Amniotic epithelial cell (primary cell): ENCODE measurements around the gene RIC3.

Source experiments
- DNase-seq: peaks from one replicate; pipeline ENCODE4 v3.0.0-alpha.2; 2010; ENCODE audit warnings: low read depth

Gene RIC3

DNA sequence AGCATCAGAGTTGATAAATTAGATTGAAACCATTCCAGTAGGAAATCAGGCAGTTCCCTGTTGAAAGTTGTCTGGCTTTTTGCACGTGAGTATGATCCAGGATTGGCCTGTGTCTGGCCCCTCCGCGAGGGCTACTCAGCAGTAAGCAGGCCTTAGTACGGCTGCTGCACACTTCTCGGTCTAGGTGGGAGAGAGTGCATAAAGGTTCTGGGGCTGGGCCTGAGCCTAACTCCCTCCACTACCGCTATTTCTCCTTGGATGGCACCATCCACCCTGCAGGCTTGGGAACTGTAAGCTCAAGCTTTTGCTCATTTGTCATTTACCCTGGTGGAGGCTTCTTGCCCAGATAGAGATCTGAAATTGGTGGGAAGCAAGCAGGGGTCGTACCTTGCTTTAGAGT, 65.9 kb downstream of the RIC3 start:
- no peak for DNase-seq

DNA sequence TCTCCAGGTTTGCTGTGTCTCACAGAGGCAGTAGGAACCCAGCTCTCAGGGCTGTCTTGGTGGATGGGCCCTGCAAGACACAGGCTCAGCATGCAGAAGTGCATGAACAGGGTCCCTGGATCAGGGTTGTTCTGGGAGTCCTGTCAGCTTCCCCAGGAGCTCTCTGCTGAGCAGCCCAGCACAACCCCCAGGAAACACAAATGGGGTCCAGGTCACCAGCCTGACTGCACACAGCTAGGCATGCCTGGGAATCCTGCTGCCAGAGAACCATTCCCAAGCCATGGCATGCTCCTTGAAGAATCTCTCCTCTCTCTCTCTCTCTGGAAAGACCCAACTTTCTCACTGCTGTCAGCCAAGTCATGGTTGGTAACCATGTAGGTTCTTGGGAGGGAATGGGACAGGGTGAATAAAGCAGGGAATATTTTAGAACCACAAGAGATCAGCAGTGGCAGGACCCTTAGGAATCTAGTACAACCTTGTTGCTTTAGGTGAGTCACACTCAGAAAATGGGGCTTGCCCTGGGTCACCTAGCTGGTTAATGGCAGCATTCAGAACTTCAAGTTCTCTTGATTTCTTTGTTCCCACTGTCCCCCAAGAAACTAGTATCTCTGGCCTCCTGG, 66.4 kb downstream of the RIC3 start:
- no peak for DNase-seq

DNA sequence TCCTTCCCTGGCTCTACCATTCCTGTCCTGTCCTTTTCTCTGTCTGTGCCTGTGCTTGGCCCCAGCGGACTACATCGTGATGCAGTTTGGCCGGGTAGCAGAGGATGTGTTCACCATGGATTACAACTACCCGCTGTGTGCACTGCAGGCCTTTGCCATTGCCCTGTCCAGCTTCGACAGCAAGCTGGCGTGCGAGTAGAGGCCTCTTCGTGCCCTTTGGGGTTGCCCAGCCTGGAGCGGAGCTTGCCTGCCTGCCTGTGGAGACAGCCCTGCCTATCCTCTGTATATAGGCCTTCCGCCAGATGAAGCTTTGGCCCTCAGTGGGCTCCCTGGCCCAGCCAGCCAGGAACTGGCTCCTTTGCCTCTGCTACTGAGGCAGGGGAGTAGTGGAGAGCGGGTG, 67.4 kb downstream of the RIC3 start:
- no peak for DNase-seq

DNA sequence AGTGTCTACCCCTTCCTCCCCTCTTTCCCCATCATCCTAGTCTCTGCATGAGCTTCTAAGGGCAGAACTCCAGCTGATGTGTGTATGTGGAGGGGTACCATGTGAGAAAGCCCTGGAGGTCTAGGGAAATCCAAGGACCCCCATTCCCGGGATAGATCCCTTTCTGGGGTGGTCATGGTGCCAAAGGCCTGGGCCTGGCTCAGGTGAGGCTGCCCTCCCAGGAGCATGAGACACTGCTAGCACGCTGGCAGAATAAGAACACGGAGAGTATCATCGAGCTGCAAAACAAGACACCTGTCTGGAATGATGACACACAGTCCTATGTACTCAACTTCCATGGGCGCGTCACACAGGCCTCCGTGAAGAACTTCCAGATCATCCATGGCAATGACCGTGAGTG, 68.2 kb downstream of the RIC3 start:
- no peak for DNase-seq

DNA sequence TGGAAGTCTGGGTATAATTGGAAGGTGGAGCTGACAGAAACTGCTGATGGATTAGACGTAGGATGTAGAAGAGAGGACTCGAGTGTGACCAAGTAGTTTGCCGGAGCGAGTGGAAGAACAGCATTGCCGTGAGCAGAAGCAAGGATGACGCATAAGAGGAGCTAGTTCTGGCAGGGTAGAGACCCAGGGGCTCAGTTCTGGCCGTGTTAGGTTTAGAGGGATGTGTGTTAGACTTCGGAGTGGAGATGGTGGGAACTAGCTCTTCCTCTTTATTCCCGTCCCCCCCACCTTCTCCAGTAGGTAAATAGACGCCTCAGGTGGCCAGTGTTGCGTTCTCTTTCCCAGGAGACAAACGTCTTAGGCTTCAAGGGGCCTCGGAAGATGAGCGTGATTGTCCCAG, 68.7 kb downstream of the RIC3 start:
- DNase-seq, result no peak

DNA sequence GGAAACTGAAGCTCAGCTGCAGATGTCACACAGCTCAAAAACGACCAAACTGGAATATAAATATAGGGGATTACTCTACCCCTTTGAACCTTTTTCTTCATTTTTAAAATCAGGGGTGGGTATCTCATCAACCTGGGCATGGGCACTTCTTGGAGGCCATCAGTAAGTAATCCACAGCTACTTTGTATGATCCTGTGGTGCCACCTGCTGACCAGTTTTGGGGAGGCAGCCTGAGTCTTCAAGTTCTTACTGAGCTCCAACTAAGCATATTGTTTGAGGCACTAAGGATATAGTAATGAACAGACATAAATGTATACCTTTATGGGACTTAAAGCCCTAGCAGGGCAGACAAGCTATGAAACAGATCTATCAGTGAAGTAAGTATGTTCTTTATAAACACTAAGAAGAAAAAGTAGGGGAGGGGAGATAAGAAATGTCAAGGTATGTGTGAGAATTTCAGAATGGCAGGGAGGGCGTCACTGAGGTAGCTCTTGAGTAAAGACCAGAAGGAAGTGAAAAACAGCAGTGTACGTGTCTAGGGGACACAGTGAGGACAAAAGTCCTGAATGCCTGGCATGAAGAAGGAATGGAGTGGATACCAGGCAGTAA, 69.4 kb downstream of the RIC3 start:
- peak; percentile 78 for DNase-seq

DNA sequence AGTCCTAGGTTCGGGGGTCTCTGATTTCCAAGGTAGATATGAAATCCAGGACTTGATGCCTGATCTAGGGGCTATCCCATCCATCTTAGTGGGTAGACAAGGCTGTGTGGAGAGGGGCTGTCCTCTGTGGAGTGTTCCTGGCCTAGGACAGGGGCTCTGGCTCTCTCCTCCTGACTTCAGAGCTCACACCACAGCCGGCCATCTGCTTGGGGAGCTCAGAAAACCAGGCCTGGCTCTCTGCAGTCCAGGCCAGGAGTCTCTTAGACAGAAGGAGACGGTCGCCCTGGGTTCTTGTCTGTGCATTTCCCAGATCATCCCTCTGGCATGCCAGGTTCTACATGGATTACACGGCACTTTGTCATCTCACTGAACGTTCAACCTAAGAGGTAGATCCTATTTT, 69.9 kb downstream of the RIC3 start:
- peak; percentile 25 for DNase-seq

DNA sequence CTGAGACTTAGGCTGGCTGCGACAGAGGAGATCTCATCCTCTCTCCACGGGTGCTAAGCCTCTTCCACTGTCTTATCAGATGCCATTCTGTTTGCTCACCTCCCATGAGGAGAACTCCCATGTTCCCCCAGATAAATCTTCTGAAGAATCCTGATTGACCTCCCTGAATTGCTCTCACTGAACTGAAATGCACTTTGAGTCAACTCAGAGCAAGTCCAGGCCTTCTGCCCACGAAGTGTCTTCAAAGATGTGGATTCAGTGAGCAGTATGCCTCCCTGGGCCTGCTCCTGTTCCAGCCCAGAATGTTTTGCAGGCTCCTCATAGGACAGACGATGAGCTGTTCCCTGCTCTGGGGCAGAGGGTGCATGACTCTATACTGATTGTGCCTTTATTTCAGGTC, 70.5 kb downstream of the RIC3 start:
- peak; percentile 91 for DNase-seq

DNA sequence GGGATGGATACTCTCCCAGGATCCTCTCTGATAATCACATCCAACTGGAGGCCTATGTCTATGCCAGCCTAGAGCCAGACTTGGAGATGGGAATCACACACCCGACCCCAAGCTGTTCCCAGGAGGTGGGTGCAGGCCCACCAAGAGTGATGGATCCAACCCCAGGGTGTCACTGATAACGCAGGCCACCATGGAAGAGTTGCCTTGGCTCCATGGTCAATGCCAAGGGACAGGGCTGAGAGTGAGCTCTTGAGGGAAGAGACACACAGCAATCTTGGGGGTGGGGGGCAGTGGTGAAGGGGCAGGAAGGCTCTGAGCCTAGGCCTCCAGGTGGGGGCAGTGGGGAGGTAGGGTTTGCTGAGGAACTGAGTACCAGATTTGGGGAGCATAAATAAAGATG, 70.9 kb downstream of the RIC3 start:
- no peak for DNase-seq

DNA sequence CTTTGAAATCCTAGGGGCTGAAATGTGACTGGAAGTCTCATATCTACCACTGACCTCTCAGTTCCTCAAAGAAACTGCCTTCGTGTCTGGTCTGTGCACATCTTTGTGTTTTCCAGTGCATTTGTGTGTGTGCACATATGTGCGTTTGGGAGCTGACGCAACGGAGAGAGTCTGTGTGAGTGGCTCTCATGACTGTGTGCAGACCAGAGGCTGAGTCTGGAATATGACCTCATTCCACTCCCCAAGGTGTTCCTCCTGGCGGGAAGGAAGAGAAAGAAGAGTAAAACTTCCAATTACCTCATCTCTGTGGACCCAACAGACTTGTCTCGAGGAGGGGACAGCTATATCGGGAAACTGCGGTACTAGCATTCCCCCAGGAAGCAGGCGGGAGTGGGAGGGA, 71.4 kb downstream of the RIC3 start:
- peak; percentile 47 for DNase-seq

DNA sequence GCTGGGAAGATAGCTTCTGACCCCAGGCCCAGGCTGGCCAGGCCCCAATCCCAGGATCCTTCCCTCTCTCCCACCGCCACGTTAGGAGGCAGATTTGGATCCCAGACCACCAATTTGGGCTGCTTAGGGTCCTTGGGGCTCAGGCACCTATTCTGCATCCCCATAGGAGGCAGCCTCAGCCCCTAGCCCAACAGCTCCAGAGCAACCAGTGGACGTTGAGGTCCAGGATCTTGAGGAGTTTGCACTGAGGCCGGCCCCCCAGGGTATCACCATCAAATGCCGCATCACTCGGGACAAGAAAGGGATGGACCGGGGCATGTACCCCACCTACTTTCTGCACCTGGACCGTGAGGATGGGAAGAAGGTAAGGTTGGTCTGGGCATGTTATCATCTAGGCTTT, 71.8 kb downstream of the RIC3 start:
- DNase-seq, result no peak

DNA sequence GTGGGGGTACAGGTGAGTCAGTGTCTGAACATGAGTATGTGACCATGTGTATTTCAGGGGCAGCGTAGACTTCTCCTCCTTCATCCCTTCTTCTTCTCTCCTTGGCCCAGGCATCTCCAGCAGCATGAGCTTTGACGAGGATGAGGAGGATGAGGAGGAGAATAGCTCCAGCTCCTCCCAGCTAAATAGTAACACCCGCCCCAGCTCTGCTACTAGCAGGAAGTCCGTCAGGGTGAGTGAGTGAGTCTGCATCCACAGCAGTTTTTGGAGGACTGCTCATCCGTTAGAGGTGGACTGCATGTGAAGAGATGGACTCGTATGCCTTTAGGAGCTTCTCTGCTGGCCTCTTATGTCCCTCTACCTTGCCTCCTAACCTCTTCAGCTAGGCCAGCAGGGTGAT, 72.2 kb downstream of the RIC3 start:
- no peak for DNase-seq

DNA sequence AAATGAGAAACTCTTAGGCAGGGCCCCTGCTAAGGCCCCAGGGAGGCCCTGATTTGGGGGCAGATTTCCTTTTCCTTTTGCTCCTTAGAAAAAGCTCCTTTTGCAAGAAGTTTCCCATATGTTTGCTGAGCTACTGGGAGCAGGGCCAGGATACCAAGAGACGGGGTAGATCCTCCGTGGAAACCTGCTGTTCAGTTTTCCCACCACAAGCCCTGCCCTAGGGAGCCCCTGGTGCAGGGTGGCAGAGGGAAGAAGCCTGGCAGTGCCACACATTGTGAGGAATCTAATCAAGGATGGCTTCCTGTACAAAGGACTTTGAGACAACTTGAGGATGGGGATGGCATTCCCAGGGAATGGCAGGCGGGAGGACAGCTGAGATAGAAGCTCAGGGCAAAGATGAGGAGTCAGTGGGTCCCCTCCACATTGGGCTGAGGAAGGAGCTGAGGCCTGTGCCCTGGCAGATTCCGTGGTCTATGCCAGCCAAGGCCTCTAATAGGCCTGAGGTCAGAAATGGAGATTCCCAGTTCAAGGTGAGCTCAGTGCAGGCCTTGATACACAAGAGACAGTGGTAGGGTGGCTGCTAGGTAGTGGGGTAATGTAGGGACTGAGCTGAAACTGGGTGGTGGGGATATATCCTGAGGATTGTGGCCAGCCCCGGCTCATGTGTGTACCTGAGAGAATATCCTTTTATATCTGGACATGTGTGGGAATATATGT, 72.9 kb downstream of the RIC3 start:
- no peak for DNase-seq

DNA sequence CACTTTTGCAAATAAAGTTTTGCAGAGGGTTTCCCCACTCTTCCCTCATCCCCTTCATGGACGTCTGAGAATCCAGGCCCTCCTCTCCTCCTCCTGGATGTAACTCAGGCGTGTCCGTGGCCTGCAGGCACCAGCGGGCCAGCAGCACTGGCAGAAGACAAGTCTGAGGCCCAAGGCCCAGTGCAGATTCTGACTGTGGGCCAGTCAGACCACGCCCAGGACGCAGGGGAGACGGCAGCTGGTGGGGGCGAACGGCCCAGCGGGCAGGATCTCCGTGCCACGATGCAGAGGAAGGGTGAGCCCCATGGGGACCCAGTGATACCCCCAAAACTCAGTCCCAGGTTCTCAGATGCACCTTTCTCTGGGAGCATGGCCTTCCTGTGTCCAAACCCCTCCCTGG, 73.5 kb downstream of the RIC3 start:
- DNase-seq, result no peak

DNA sequence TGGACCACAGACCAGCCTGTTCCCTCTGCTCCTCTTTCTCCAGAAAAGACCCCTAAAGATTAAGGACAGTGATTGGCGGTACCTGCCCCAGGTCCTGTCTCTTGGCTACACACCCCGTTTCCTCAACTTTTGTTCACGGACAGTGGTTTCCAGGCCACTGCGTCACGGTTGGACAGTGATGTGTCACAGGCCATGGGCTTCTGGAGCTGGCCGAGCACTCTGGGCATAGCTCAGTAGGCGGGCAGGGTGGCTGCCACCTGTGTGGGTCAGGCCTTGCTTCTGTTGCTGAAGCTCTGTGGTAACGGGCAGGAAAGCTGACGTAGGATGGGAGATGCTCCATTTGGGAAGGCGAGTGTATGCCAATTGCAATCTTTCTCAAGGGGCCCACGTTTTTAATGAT, 74.2 kb downstream of the RIC3 start:
- no peak for DNase-seq

DNA sequence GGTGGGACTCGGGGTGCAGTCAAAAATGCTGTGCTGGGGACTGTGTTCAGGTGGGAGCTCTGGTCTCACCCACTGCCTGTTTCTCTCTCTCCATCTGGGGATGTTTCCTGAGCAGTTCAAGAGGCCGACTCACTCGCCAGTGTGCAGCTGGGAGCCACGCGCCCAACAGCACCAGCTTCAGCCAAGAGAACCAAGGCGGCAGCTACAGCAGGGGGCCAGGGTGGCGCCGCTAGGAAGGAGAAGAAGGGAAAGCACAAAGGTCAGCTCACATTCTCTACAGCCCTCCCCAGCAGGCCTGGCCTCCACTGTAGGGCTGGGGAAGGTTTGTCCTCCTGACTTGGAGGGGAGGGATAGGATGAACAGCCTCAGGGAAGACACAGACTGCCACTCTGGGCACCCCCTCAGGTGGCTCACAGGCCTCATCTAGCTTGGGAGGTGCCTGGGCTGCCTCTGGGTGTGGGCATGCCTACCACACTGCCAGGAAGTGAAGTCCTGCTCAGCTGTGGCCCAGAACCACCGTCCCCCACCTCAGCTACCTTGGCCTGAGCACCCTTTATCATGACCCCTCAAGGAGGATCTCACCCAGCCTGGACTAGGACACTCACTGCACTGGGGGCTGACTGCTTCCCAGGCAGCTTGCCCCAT, 74.8 kb downstream of the RIC3 start:
- DNase-seq, result no peak

DNA sequence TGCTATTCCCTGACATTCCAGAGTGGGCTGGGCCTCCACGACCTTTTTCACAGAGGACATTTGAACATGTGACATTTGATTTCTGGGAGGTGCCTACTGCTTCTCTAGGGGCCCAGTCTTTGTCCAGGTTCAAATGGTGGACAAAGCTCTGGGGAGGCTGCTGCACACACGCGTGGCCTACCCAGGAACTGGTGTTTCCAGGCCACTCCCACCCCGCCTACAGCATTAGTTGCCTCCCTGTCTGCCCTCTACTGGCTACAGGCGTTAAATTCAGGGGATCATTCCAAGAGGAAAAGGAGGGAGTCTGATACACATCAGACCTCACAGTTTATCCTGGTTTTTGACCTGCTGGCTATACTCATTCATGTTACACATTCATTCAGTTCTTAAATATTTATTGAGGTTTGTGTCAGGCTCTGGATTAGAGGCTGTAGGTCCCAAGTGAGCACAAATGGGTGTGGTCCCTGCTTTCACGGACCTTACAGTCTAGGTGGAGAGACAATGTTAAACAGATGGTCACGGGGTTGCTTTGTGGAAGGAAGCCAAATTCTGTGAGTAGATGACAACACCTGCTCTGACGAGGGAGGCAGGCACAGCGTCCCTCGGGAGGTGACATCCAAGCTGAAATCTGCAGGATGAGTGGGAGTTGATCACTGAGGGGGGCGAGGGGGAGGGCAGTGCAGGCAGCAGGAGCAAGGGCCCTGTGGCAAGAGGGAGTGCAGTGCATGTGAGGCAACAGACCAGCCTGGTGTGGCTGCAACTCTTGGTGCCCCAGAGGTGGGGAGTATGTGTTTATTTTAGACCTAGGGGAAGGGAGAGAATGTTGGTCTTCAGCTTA, 76.0 kb downstream of the RIC3 start:
- peak; percentile 70 for DNase-seq

DNA sequence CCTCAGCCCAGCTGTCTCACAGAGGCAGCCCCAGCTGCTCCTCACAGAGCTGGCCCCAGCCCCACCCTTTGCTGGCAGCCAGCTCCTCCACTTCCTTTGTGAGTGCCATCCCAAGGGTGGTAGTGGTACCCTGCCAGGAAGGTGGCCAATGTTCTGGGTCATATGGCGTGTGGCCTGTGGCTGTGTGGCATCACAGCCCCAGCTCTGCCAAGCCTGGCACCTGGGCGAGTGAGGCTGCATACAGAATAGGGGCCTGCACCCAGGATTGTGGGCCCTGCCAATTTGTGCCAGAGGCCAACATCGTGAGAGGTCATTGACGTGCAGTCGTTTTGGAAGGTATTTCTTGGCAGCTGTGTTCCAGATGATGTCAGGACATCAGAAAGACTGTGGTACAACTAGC, 77.1 kb downstream of the RIC3 start:
- DNase-seq, result no peak

DNA sequence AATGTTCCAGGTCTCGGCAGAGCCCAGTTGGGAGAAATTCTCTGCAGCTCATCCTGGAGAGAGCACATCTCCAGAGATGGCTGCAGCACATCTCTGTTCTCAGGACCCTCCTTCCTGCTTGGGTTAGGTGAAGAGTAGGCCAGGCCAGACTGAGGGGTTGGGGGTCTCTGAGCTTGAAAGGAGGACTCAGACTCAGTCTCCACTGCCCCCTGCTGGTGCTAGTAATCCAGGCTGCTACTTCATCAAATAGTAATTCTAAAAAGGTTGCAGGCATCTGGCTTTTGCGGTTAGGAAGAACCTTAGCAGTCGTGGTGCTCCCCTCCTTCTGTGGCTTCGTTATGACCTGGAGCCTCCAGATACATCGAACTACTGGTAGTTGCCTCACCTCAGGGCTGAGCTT, 78.1 kb downstream of the RIC3 start:
- no peak for DNase-seq

DNA sequence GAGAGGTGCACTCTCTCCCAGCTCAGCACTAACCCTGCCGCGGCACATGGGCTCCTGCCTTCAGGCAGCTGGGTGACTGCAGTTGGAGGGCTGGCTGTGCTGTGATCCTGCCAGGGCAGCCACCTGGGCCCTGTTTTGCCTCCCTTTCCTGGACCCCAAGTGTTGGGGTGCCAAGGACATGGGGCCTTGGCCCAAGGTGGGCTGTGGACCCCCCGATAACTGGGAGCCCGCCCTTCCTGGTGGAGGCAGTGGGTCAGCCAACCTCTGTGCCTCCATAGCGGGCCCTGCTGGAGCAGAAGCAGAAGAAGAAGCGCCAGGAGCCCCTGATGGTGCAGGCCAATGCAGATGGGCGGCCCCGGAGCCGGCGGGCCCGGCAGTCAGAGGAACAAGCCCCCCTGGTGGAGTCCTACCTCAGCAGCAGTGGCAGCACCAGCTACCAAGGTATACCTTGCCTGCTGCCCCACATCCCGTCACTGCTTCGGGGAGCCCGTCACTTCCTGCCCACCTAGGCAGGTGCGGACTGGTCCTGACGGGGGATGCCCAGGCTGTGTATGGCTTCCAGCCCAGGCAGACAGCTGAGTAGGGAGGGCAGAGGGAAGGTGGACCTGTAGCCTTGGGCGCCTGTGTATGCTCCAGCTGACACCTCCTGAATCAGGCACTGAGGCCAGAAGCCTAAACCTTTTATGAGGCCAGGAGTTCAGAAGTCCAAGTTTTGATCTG, 78.9 kb downstream of the RIC3 start:
- DNase-seq, result no peak

DNA sequence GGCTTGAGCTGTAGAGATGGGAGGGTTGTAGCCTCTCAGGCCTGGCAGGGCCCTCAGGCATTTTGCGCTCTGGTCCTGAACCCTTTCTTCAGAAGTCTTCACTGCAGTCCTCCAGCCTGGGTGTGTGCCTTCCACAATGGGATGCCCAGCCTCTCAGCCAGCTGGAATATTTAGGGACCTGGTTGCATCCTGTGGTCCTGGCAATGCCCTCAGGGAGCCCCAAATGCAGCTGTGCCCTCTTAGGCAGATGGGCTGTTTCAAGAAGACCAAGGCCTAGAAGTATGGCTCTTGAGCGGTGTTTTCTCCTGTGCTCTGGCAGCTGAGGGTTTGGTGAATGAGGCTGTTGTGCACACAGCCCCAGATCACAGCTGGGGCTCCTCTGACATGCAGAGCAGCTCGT, 81.1 kb downstream of the RIC3 start:
- DNase-seq, result no peak

DNA sequence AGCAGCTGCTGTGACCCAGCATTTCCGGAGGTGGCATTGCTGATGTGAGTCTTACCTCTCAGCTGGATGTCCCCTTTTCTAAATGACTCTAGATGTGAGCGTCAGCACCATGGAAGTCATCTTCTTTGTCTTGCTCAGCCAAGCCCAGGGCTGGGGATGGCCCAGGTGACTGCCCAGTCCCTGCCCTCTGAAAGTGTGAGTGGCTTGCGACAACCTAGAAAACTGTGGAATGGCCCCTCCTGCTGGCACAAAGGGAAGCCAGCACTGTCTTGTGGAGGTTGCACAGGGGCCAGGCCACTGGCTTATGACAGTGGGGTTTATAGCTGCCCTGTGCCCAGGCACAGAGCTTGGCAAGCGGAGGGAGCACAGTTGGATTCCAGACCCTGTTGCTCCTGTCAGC, 81.6 kb downstream of the RIC3 start:
- DNase-seq, result no peak
